Activated CD4-positive, alpha-beta T cell treated with anti-CD3 and anti-CD28 coated beads, Interleukin-2, Interleukin-6, amounts not matched to agents 100 ng/mL and 50 ng/mL, durations not matched to agents 16 hours and 8 hours (primary cell): Measurements from ENCODE around the gene USP51.
A peak's percentile ranks its signal among the peaks of the same experiment; 100 is the strongest.
"Not testable (repeated sequence)": the region's sequence is repeated elsewhere in the genome, so short reads cannot be mapped to it uniquely, and the experiment has no call there.

Experiments used
- DNase-seq: peaks from one replicate; pipeline ENCODE4 v3.0.0-alpha.2; 2020

USP51 gene

DNA sequence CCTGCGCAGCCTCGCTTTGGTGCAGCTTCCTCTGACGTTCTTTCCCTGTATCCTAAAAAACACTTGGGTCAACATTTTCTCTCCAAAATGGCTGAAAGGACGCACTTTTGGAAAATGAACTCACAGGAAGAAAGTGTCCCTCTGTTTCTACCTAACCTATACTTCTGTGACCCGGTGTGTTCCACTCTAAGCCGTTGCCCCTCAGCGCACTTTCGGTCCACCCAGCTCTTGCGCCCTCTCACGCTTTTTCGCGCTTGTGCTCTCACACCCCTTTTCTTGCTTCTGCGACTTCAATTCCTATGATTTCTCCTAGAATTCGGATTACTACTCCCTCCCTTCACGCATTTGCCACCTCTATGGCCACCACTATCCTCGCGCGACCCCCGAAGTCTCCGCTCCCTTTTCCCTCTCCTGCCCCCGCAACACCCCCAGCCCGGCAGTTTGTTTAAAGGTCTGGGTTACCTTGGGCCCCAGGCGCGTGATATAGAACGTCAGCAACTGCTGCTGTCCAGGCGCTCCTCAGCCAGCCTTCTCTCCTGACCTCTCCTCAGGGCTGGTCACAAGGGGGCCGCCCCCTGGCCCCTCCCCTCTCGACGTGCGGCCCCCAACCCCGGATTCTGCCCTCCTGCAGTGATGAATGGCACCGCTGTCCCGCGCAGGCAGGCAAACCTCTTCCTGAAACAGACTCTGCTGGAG is at the start of gene USP51:
Gene USP51, minus strand, starts transcription at position 535 of the 696 bp plus-strand sequence. CDS start 909 bp downstream, outside the sequence.
- DNase-seq: peak; percentile 5

DNA sequence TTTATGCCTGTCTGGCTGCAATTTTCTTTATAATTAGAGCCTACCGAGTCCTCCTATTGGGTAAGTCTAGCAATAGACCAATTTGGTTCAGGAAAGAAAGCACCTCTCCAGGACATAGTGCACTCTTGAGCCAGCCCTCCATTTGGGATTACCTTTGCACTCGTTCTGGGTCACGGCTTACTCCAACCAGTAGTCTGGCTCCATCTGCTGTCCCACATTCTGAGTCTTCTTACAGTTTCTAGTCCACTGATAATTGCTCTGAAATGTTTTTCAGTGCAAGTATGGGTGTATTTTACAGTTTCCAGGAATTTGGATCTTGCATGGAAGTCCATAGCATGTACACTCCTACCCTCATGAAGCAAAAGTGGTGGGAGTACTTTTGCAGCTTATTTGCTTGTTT is 34.8 kb upstream of the USP51 start:
- no peak for DNase-seq

DNA sequence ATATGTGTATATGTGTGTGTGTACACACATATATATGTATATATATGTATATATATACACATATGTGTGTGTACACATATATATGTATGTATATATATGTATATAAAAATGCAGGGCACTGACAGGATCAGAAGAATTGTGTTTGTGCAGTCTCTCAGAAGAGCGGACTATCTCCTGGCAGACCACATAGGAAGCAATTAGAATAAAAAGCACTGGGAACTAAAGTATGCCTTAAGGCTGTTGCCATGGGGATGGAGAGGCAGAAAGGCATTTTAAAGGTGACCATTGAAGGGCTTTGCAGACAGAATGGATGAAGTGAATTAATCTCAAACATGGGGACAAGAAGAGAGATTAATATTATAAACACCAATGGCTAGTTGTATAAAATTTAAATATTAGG is 33.7 kb upstream of the USP51 start:
- DNase-seq: no peak

DNA sequence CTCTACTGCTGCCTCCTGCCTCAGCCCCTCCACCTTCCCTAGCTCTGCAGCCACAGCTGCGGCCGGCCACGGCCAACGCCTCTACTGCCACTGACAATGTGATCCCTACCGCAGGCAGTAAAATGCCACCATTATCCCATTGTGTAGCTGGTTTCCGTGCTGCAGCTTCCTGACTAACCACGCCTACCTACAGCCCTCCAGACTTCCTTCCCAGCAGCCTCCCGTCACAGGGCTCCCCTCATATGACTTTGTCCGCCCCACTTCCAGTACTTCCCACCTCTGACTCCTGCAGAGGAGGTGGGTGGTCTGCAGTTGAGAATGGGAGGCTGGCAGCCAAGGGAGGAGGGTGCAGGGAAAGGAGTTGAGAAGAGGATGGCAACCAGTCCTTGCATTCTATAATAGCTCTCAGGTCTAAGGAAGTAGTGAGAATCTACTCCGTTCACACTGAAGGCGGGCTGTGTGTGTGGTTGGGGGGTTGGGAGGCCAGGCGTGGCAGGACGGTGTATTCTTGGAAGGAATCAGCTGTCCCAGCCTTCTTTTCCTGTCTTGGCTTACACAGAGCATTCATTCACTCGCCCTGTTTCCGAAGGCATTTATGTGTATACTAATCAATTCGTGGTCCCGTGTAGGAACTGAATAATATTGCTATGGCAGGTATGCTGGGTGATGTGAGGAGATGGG is 33.1 kb upstream of the USP51 start:
- no peak for DNase-seq

DNA sequence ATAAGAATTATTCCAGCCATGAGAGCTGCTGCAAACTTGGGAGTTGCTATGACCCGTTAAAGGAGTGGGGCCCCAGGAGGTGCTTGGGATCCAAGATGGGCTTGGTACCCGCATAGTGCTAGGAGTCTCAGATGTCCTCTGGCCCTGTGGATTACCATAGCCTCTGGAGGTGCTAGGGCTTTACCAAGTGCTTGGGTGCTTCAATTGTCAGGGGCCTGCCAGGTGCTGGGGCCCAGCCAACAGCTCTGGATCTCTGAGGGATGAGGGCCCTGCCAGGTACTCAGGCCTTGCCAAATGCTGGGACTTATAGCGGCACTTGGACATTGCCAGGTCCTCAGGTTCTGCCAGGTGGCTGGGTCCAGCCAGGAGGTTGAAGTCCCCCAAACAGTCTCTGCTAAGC is 32.0 kb upstream of the USP51 start:
- DNase-seq: no peak

DNA sequence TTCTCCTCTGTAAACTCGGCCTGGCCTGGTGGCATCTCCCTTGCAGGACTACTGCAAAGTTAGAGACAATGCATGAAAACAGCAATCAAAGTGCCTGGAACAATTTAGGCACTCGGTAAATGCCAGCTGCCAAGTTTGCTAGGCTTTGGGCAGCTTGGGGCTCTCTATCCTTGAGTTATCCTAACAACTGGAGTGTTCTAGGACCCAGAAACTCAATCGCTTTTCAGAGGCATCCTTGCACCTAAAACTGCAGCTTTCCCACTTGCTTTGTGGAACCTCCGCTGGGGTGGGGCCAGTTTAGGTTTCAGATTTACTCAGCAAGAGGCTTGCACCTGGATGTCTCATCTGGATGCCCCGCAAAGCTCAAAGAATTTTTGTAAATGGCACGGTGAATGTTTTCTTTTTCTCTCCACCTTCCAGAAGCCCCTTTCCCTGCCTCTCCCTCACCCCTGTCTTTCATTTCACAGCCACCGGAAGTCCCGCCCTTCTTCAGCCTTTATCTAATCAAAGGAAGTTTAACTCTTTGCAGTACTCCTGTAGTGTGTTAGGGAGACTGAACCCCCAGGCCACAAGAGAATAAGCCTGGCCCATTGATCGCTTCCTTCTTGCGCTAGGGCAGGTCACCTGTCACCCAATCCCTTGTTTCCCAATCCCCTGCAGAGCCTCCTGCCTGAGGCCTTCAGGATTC is 27.3 kb upstream of the USP51 start:
- DNase-seq: not testable (repeated sequence)

DNA sequence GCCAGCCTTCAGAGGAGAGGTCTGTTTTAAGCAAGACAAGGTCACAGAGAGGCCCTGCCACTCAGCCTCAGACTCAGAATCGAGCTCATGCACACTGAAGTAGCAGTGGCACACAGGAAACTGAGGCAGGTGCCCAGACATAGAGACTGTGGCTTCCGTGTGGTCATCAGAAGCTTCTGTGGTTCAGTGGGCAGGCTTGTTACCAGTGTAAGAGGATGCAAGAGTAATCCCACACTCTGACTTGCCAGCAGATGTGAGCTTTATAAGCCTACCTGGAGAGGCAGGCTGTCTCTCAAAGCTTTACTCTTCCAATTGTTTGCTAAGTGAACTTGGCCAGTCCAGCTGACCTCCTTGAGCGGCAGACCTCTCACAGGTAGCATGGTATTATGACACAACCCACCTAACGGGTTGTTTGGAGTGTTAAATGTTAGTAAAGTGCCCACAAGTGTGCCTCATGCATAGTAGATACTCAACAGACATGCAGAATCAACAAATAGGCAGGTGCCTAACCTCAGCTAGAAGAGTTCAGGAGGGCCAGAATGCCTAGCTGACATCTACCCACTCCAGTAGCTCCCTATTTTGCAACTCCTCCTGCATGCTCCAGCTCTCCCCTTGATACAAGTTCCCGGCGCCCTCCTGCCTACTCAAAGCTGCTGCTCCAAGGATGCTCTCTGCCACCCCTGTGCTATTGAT is 23.5 kb upstream of the USP51 start:
- DNase-seq: not testable (repeated sequence)

DNA sequence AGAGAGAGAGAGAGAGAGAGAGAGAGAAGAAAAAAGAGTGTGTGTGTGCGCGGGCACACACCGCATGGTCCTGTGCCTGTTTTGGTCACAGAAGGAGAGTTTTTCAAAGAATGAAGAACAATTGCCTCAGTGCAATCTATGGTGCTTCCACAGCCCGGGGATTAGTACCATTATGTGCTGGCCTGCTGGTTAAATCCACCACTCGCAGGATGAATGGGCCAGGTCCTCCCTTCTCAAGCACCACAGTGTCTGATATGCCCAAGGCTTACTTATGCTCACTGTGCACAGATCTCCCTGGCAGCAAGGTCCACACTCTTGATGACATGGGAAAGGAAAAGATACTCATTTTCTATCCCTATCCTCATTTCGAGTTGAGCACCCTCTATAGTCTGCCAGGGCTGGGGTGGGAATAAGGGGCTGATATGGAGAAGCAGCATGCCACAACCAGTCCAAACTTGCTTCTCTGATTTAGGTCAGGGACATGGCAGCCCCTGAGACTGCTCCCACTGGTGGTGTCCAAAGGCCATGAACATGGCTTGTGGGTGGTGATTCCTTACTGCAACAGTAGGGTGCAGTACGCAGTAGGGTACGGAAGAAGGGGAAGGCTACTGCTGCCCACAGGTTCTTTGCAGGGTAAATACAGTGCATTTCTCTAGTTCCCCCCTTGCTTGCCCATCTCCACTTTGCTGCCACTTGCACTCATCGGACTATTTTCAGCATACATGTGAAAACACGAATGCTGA is 18.9 kb upstream of the USP51 start:
- DNase-seq: not testable (repeated sequence)

DNA sequence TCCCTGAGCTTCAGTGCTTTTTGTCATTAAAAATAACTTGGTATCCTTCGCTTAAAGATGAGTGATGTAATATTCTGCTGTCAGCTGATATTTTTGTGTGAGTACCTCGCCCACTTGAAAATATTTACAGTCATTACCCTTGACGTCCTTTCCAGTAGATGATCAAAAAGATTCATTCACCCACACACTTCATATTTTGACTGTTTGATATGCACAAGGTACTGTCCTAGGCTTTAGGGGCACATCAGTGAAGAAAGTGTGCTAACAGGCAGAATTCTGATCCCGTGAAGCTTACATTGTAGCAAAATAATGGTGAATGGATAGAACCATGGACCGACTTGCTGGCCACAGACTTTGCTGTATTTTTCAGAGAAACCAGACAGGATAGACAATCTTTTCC is 18.1 kb upstream of the USP51 start:
- DNase-seq: not testable (repeated sequence)

DNA sequence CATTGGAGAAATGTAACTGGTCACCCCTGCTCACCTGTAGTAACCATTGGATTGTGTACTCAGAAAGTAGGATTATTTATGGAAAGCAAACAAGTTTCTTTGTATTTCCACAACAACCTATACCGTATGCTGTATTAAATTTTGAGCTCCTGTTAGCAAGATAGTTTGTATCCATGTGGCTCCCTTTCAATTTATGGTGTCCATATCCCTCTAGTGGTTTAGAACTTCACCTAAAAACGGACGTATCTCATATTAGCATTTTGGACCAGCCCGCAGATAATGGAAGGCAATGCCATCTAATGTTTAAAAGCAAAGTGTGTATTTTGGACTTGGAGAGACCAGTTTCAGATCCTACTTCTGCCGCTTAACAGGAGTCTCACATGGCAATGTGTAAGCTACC is 17.4 kb upstream of the USP51 start:
- DNase-seq: not testable (repeated sequence)

DNA sequence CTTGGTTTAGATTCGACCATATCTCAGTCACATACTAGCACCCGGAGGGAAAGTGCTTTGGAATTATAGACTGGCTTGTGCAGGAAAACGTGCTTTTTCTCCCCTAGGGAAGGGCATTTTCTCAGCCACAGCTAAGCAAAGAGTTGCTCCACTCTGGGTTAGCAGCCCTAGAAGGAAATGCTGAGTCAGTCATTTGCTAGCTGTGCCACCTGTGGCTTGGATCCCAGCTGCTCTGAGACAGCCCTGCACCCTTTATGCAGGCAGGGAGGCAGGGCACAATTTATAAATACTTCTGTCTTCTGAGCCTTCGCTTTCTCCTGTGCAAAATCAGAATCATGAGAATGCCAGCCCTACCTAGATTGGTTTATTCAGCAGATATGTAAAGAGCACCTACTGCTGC is 1.3 kb upstream of the USP51 start:
- DNase-seq: no peak

DNA sequence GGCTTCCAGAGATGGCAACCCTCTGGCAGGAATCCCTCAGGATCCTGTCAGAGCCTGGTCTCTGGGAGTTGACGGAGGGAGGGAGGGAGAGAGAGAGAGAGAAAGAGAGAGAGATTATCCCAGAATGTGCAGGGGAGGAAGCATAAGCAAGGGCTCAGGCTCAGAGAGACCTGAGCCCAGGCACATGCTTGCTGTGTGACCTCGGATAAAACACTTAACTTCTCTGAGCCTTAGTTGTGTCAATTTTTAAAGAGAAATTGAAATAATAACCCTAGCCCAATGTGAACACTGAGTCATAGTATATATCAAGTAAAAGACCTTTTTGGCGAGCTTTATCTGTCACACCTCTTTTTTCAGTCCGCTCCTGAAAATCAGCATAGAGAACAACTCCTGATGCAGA is 473 bp upstream of the USP51 start:
- no peak for DNase-seq

DNA sequence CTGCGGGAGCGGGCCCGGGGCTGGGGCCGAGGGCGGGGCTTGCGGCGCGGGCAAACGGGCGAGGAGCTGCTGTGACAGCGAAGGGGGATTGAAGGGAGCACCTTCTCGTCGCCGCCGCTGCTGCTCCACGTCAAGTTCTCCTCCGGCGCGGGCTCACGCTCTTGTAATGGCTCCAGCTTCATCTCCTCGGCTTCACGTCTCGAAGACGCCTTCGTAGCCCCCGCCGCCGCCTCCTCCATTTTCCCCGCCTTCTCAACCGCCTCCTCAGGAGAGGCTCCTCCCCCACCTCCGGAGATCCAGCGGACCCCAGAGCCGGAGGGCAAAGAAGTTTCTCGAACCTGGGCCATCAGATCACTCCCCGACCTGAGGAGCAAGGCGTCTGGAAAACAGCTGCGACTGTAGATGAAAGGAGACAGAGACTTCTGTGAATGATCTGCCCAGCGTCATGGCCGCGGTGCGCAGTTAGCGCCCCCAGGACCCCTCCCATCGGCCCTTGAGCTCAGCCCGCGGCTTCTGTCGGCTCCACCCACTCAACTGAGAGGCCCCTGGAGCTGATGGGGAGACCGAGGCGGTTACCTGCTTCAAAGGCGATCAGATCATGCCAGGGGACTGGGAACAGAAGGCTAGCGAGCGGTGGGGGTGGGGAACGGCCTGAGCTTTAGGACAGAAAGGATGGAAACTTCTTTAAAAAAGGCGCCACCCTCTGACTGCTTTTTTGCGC is 895 bp downstream of the USP51 start:
- peak; percentile 59 for DNase-seq

DNA sequence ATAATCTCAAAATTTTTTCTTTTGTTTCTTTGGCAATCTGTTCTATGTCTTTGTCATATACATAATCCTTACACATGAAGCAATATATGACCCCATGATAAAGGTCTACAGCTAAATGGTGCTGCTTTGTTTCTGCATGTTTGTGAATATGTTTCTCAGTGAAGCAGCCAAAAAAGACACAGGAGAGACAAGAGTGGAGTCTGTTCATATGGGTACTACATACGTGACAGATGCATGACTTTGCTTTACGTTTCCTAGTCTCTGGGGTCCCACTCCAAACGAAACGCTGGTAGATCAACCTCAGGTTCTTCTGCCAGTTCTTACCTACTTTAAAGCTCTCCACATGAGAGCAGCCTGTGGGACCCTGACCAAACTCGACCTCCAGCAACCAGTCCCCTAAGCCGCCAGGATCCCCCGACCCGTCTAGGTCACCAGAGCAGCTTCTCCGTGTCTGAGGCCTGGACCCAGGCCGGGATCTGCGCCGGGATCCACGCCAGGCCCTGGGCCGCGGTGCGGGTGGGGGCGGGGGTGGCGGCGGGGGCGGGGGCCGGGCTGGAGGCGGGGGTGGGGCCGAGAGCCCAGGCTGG is 1.5 kb downstream of the USP51 start:
- DNase-seq: no peak

DNA sequence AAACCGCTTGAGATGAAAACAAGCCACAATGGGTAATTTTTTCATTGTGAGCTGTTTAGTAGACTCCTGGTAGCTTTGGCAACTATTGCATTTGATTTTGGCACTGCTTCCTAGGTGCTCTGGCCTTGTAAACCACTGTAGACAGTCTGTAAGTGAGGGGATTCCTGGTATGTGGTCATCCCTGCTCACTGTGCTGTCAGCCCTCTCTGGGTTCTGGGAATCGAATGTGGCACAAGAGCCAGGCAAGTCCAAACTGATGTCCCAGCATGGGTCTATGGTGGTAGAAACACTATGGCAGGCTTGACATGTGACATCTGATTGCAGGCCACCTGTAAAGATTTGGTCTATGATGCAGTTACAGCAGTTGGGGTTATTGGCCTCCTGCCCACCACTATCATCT is 2.5 kb downstream of the USP51 start:
- no peak for DNase-seq

DNA sequence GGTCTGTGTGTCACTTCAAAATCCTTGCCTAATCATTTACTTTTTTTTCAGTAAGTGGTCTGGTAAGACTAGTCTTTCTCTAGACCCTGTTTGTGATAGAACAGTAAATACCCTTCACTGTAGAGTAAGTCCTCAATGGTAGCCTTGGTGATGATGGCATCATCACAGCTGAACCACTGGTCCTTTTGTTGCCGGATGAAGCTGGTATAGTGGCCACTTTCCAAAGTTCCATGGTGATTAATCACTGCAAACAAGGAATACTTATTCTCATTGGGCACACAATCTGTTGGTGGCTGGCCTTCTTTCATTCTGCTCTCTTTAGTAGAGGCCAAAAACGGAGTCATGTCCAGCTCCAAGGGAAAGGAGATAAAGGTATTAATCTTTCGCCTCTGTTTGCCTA is 2.9 kb downstream of the USP51 start:
- DNase-seq: no peak

DNA sequence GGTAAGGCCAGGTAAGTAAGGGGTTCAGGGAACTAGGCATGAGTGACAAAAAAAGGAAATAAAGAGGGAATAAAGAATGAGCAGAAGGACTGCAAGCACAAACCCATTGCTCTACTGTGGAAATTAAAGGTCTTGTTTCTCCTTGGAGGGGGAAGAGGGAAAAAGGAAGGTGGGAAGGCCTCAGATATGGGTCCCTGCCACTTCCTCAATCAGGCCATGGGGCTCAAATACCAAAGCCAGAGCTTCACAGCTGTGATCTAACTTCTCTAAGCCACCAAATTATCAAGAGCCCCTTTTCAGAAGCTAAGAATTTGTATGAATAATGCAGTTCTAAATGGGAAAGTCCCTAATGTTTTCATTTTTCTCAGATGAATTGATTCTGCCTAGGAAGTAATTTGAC is 4.7 kb downstream of the USP51 start:
- no peak for DNase-seq

DNA sequence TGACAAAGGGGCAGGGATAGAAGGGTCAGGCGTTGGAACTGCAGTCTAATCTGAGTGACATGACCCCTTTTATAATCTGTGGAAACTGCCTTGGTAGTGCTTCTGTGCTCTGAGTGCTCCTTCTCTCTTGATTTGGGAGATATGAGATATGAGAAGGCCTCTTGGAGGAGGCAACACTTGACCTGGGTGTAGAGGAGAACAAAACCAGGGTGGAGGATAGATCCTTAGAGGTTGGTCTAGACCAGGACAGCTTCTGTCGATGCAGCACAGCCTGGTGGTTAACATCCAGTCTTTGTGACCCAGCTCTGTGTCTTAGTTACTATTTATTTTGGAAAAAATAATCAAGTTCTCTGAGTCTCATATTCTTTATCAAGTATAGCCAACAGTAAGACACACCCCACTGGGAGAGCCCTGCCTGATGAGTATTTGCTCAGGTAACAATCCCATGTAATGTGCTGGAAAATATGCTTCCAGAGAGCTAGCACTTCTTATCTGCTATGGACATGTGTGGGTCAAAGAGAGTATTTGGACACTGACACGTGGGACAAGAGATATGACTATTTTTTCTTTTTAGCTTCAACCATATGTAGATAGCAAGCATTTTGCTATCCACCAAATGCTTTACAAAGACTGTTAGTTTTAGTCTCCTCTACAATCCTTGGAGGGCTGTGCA is 9.1 kb downstream of the USP51 start:
- DNase-seq: no peak

DNA sequence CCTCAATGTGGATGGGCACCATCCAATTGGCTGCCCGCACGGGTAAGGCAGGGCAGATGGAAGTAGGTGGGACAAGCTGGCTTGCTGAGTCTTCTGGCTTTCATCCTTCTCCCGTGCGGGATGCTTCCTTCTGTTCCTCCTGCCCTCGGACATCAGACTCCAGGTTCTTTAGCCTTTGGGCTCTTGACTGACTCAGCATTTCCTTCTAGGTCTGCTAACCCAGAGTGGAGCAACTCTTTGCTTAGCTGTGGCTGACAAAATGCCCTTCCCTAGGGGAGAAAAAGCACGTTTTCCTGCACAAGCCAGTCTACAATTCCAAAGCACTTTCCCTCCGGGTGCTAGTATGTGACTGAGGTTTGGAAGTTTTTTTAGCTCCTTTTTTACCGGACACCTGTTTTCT is 9.7 kb downstream of the USP51 start:
- DNase-seq: not testable (repeated sequence)

DNA sequence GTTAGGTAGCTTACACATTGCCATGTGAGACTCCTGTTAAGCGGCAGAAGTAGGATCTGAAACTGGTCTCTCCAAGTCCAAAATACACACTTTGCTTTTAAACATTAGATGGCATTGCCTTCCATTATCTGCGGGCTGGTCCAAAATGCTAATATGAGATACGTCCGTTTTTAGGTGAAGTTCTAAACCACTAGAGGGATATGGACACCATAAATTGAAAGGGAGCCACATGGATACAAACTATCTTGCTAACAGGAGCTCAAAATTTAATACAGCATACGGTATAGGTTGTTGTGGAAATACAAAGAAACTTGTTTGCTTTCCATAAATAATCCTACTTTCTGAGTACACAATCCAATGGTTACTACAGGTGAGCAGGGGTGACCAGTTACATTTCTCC is 23.9 kb downstream of the USP51 start:
- DNase-seq: not testable (repeated sequence)

DNA sequence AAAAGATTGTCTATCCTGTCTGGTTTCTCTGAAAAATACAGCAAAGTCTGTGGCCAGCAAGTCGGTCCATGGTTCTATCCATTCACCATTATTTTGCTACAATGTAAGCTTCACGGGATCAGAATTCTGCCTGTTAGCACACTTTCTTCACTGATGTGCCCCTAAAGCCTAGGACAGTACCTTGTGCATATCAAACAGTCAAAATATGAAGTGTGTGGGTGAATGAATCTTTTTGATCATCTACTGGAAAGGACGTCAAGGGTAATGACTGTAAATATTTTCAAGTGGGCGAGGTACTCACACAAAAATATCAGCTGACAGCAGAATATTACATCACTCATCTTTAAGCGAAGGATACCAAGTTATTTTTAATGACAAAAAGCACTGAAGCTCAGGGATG is 24.5 kb downstream of the USP51 start:
- not testable (repeated sequence) for DNase-seq
